GM12801 (cell line): Measurements from ENCODE around the gene LRRC2.

ENCODE experiments used
- CTCF ChIP-seq: IDR thresholded peaks from one replicate; pipeline ENCODE4 v1.5.1; 2011; ENCODE audit warnings: control low read depth; ENCODE audit not compliant: insufficient read length; ENCODE audit errors: extremely low read depth

The LRRC2 gene

GRCh38 chr3:46466273-46466672 lies 99.8 kb downstream of the LRRC2 start:
- TF ChIP-seq CTCF: no peak
